ENCODE data around the gene SLC4A2. TPM values are rescaled to one million over a fixed set of nuclear protein-coding genes. Genes with fewer than 3 reads are reported as not detected.

SLC4A2 gene
- total and polyA plus RNA-seq, 2 of the 8 experiments (the other 6 are each of a cell fraction or from before 2014, with no cell fraction given), result 72.6 to 147 TPM

DNA sequence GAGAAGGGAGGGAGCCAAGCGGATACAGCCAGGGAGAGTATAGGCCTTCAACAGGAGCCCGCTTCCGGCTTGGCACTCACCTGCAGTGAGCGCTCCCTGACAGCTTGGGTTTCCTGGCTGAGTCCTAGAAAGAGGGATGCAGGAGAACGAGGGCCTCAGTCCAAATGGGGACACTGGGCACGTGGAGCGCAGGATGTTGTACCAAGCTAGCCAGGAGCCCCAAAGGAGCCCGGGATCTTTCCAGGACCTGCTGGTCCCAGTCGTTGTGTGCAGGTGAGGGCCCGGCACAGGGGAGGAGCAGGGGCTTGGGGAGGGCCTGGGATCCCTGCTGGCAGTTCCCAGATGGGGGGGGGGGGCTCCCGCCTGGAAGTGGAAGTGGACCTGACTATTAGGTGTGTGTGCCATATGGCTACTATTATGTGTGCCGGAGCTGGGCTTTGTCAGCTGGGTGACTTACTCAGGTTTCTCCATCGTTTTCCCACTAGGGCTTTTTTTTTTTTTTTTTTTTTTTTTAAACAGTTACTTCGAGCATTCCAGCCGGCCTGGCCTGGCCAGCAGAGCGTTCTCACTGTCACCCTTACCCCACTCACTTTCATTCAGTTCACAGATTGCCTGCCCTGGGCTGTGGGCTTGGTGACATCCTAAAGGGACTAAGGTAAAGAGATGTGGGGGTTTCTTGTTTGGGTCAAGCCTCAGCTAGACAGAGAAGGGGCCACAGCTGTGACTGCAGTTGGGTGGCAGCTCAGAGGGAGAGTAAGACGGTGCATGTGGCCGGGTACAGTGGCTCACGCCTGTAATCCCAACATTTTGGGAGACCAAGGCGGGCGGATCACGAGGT, 30.7 kb downstream of the SLC4A2 start:
- no peak overlapping the region for H4K91ac ChIP-seq (replicated peaks; ENCODE audit: insufficient read length, low read length)
- no peak overlapping the region for H3K23ac ChIP-seq (ENCODE audit: insufficient read length)
- no peak overlapping the region for H2BK20ac ChIP-seq (ENCODE audit: low read length)
- FAIRE-seq (no peak), DNase-seq (ENCODE audit: low read depth in 1 of 2, low spot score in 2 of 2) (no peak)
- H3K9me3 ChIP-seq (ENCODE audit: insufficient read depth in 2 of 2, low read depth in 1 of 2, low read length in 1 of 2), result no peaks in the 10 kb centered on the region
- H4K5ac ChIP-seq (ENCODE audit: insufficient read length, low read depth, low read length), result no peak overlapping the region
- peaks cover 16% of the 10 kb centered on the region; the same call in 1 of the 2 replicates for H3K23me2 ChIP-seq (ENCODE audit: low read depth, low read length)
- H3K4ac ChIP-seq (replicated peaks; ENCODE audit: insufficient read length, low read depth, low read length), result no peak overlapping the region
- H3K56ac ChIP-seq (replicated peaks; ENCODE audit: insufficient read length, low read depth, low read length), result no peak overlapping the region
- H4K20me1 ChIP-seq (replicated peaks in 1 of 2; ENCODE audit: control insufficient read depth in 1 of 2, insufficient read depth in 2 of 2, low read length in 2 of 2), result peaks cover 40 to 59% of the 10 kb centered on the region in 2 experiments
- CTCF ChIA-PET (ENCODE audit: partially characterized antibody), result interaction anchor here (0.7 to 15.1 kb wide), 19 partner anchors 13 to 105 kb away, joined by 3 to 448 read pairs (median 6); no protein-coding TSS in a partner anchor
- H2BK15ac ChIP-seq (ENCODE audit: low read length), result no peak overlapping the region
- peak overlapping the region in 1 of 4 experiments; percentile 3; a peak in 2 of 8 replicates for H3K4me3 ChIP-seq (ENCODE audit: extremely low read depth in 1 of 4, insufficient read depth in 2 of 4, low read depth in 3 of 4, low read length in 4 of 4)
- 79% methylated on average over 21 of the region's 22 CpGs; no CpG with 5 or more reads in 1 of the 2 experiments for WGBS, 2 experiments (ENCODE audit: extremely low coverage in 1 of 2, insufficient coverage in 1 of 2, insufficient read length in 1 of 2, insufficient replicate concordance in 2 of 2, low coverage in 1 of 2, low lambda C conversion rate in 2 of 2, missing lambda C conversion rate in 1 of 2)
- no peaks in the 10 kb centered on the region for H3K36me3 ChIP-seq (ENCODE audit: control insufficient read depth in 2 of 4, insufficient read depth in 4 of 4, low read length in 3 of 4)
- no peak overlapping the region for H2BK120ac ChIP-seq (replicated peaks; ENCODE audit: low read depth, low read length)
- peaks cover 11 to 70% of the 10 kb centered on the region in 2 experiments; a peak in 3 of 4 replicates for H3K79me2 ChIP-seq (ENCODE audit: control insufficient read depth in 1 of 2, insufficient read depth in 2 of 2, low read length in 2 of 2)
- no peak overlapping the region; the same call in 1 of the 2 replicates for H3K18ac ChIP-seq (ENCODE audit: extremely low read depth, low read length)
- no peak overlapping the region; the same call in 1 of the 2 replicates for H4K8ac ChIP-seq (ENCODE audit: extremely low read depth, insufficient read depth, low read length)
- H2AK5ac ChIP-seq (ENCODE audit: low read depth, low read length), result no peak overlapping the region
- H3K27me3 ChIP-seq (replicated peaks in 1 of 4; ENCODE audit: control insufficient read depth in 3 of 4, extremely low read depth in 1 of 4, insufficient read depth in 3 of 4, low read length in 3 of 4), result peaks cover 0 to 21% (median 9%) of the 10 kb centered on the region in 4 experiments; a peak in 6 of 7 replicates
- no peak overlapping the region for H2AFZ ChIP-seq (ENCODE audit: low read length)
- no peak overlapping the region for H2BK12ac ChIP-seq (ENCODE audit: low read depth, low read length)
- H3K4me1 ChIP-seq (replicated peaks in 1 of 4; ENCODE audit: control insufficient read depth in 3 of 4, insufficient read depth in 4 of 4, low read length in 3 of 4), result peaks cover 6 to 38% (median 23%) of the 10 kb centered on the region in 4 experiments
- POLR2A ChIA-PET (ENCODE audit: partially characterized antibody), result interaction anchor here (1.1 to 4.9 kb wide), 4 partner anchors 13 to 71 kb away, joined by 3 to 33 read pairs (median 5); no protein-coding TSS in a partner anchor
- no peak overlapping the region for H3K27ac ChIP-seq (ENCODE audit: low read depth, low read length)
- peak overlapping the region in 2 of 4 experiments; percentile 6 to 56; a peak in 2 of 7 replicates for H3K9ac ChIP-seq (replicated peaks in 1 of 4; ENCODE audit: extremely low read depth in 1 of 4, low read depth in 3 of 4, low read length in 3 of 4)
- no peak overlapping the region for H3K14ac ChIP-seq (ENCODE audit: insufficient read length)
- peaks cover 12% of the 10 kb centered on the region; the same call in 1 of the 2 replicates for H3K79me1 ChIP-seq (ENCODE audit: low read depth, low read length)
- H2BK5ac ChIP-seq (ENCODE audit: low read depth, low read length), result no peak overlapping the region
- H3K4me2 ChIP-seq (ENCODE audit: insufficient read depth in 1 of 2, low read depth in 2 of 2, low read length in 2 of 2), result peak overlapping the region; percentile 73 to 83; a peak in 3 of 4 replicates
- TF ChIP-seq TCF12 (IDR thresholded peaks at IDR 0.05; ENCODE audit: low read depth, low read length) (no peak), EP300 (IDR thresholded peaks at IDR 0.05; ENCODE audit: borderline replicate concordance in 1 of 2, low read depth in 2 of 2, low read length in 2 of 2) (no peak), POLR2A (IDR thresholded peaks at IDR 0.05; ENCODE audit: control extremely low read depth in 1 of 2, low read depth in 2 of 2, low read length in 2 of 2) (no peak), SP4 (IDR thresholded peaks at IDR 0.05; ENCODE audit: low read length) (no peak), SIRT6 (IDR thresholded peaks at IDR 0.05; ENCODE audit: low read length) (no peak)

Measured in H1 (cell line).